ENCODE data around the gene HEATR5A.
"Not testable (repeated sequence)": the region's sequence is repeated elsewhere in the genome, so short reads cannot be mapped to it uniquely, and the experiment has no call there.

The HEATR5A gene

GRCh38 chr14:31387091-31387490 is 33.3 kb downstream of the HEATR5A start:
- no peak for DNase-seq

DNA sequence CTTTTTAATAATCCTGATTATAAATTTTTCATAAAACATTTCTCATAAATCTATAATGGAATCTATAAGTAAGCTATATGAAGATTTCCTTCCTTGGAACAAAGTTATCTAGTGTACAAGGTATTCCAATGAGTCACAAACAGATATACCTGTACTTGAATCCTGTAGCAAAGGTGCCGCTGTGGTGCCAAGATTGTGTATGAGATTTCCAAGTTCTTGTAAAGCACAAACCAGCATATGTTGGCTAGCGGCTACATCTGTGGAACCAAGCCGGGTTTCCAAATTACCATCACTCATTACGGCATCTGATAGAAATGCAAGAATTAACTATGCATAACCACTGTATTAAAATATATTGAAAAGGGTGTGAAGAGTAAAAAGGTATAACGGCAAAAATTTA is 34.1 kb downstream of the HEATR5A start:
- DNase-seq = no peak

GRCh38 chr14:31382221-31382620 is 38.1 kb downstream of the HEATR5A start:
- no peak for DNase-seq

DNA sequence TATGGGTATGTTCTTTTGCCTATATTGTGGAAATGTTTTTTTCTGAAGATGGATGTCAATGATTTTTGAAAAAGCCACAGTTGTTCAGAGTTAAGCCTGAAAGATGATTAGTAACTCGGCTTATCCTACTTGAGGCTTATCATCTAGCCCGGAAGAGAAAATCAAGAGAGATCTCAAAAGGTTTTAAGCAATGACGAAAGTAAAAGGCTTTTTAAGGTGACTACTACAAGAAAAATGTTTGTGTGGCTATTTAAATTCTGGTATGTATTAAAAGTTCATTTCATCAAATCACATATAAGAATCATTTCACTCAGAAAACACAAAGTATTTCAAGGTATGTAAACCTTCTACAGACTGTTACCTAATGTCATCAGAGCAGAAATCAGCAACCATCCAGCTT is 40.2 kb downstream of the HEATR5A start:
- DNase-seq = no peak

GRCh38 chr14:31379125-31379947 is 41.0 kb downstream of the HEATR5A start:
- not testable (repeated sequence) for DNase-seq

- no peak for DNase-seq
These were observed 42.9 kb downstream of the HEATR5A start for GRCh38 chr14:31377433-31377832.

DNA sequence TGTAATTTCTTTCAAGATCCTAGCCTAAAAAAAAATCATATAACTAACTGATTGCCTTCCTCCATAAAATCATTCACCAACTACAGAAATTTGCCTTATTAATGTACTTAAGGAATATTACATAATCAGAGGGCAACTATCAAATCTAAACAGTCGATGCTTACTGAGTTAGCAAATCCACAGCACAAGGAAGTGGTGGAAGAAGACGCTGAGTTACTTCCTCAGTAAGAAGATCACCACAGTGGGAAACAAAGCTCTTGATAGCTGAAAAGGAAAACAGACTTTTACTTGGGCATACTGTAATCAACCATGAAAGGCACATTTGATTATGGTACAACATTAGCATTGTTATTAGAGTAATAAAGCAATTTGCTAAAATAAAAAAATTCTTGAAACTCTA is 48.7 kb downstream of the HEATR5A start:
- no peak for DNase-seq

DNA sequence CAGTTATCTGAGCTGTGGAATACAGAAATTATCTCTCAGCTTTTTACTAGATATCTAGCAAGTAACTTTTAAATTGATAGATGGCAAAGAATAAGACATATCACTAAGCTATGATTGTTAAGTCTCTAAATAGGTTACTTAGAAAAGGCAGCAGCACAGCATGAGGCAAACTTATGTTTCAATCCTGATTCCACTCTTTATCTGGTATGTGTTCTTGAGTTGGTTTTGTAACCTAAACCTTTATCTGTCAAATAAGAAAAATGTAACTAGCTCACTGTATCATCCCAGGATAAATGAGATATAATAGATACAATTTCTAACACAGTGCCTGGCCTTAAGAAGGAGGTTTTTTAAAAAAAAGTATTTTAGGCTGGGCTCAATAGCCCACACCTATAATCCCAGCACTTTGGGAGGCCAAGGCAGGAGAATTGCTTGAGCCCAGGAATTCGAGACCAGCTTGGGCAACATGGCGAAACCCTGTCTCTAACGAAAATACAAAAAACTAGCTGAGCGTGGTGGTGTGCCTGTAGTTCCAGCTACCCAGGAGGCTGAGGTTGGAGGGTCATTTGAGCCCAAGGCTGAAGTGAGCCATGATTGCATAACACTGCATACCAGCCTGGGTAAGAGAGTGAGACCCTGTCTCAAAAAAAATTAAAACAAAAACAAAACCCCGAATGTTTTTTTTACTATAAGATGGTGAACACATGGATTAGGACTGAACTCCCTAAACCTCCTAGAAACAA is 56.8 kb downstream of the HEATR5A start:
- no peak for DNase-seq

DNA sequence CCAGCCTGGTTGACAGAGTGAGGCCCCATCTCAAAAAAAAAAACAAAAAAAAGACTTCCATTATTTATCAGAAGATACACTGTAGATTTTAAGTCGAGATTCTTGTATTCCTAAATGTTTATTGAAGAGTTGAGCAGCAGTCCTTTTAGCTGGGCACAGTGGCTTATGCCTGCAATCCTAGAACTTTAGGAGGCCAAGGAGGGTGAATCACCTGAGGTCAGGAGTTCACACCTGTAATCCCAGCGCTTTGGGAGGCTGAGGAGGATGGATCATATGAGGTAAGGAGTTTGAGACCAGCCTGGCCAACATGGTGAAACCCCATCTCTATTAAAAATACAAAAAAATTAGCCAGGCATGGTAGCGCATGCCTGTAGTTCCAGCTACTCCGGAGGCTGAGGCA is 57.6 kb downstream of the HEATR5A start:
- DNase-seq = no peak

DNA sequence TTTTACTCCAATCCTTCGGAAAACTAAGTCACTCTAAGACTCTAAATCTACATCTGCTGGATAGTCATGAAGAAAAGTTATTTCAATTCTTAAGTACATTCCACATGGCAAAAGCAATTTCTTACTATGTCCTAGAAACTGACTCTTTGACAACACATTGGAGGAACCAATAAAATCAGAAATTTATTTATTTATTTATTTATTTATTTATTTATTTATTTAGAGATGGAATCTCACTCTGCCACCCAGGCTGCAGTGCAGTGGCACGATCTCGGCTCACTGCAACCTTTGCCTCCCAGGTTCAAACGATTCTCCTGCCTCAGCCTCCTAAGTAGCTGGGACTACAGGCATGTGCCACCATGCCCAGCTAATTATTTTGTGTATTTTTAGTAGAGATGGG is 58.6 kb downstream of the HEATR5A start:
- not testable (repeated sequence) for DNase-seq

DNA sequence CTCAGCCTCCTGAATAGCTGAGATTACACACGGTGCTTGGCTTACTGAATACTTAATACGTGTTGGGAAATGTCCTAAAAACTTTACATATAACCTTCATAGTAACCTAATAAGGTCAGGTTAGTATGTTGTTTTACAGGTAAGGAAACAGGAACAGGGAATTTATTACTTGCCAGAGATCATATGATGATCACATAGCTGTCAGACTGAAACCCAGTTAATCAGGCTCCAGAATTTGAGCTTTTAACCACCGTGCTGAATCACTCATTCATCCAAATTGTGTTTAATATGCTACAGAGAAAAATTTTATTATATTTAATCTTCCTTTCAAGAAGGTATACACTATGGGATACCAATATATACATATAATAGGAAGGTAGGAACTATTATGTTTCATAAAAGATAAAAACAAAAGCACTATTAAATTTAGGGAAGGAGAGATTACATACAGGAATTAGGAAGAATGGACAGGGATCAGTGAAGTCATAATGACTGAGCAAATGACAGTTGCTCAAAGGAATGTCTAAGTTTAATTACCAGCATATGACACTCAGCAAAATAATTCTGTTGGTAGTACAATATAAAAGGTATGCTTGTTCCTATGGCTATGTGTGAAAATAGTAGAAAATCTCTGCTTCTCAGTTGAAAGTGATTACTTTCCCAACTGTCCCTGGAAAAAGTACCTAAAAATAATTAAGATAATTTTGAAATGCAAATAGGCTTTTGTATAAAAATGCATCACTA is 59.3 kb downstream of the HEATR5A start:
- DNase-seq = no peak

DNA sequence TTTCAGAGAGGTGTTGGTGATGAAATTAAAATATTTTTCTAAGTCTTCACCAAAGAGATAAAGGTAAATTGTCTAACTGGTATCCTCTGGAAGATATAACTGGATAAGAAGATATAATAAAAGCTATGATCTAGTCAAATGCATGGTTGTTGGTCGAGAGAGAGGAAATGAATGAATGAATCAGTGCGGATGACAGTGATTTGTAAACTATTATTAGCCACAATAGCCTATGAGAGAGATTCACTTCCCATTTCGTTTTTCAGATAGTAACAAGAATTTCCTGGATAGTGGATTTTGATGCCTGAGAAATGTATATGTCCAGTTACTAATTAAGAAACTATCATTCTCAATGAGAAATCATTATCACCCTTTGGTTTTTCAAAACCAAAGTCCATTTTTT is 63.1 kb downstream of the HEATR5A start:
- DNase-seq = no peak

DNA sequence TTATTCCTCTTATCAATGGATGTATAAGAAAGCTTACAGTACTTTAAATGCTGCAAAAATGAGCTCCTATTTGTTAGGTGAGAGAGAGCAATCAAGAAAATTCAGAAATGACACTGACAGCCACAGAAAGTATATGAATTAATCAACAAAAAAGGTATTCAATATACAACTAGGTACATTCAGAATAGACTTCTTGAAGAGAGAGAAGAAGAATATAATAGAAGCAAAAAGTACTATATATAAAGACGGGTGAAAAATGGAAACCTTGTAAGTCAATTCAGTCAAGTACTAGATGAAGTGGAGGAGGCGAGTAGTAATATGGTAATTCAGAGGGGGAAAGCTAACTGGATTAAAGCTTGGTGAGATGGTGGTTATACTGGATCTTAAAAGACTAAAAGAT is 74.3 kb downstream of the HEATR5A start:
- no peak for DNase-seq

- DNase-seq = no peak
These were observed 79.1 kb downstream of the HEATR5A start for GRCh38 chr14:31341280-31341679.

DNA sequence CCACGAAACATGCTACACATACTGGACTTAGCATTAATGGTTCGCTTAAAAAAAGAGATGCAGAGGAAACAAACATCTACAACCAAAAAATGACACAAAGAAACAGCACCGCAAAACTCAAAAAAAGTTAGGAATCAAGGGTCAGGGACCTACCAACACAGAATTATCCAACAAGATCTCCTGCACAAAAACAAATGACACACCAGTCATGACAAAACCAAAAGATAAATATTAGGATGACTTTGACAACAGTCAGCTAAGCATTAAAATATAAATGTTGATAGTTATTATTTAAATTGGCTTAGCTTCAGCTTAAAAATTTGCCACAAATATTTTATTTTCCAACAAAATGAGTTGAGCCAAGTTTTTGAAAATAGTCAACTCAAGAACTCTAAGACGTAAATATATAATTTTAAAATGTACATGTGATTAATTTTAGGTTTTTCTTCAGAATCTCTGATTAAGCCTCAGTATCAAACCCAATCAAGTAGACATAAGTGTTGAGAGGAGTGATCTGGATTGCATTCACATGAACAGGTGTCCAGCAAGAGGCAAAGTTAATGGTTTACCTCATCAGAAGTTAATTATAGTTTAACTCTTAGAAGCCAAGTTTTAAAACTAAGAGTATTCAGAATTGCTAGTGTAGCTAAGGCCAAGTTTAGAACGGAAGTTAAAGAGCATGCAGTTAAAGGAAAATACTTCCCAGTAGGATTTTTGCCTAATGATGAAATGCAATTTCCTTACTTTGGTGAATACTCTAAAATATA is 79.9 kb downstream of the HEATR5A start:
- no peak for DNase-seq

- no peak for DNase-seq
These were observed 80.6 kb downstream of the HEATR5A start for GRCh38 chr14:31339743-31340142.

GRCh38 chr14:31337331-31337730 is 83.0 kb downstream of the HEATR5A start:
- no peak for DNase-seq

DNA sequence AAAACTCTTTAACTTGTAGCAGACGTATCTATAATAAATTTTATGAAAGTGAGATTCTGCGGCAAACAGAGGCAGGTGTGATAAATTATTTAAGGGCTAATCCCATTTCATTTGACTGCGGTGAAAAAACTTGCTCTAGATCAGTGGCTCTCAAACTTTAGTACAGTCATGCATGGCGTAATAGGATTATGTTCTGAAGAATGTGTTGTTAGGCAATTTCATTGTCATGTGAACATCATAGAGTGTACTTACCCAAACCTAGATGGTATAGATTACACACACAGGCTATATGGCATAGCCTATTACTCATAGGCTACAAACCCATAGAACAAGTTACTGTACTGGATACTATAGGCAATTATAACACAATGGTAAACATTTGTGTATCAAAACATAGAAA is 83.7 kb downstream of the HEATR5A start:
- no peak for DNase-seq

- DNase-seq = not testable (repeated sequence)
These were observed 89.0 kb downstream of the HEATR5A start for GRCh38 chr14:31331395-31331794.

GRCh38 chr14:31329876-31330521 is 90.4 kb downstream of the HEATR5A start:
- not testable (repeated sequence) for DNase-seq

DNA sequence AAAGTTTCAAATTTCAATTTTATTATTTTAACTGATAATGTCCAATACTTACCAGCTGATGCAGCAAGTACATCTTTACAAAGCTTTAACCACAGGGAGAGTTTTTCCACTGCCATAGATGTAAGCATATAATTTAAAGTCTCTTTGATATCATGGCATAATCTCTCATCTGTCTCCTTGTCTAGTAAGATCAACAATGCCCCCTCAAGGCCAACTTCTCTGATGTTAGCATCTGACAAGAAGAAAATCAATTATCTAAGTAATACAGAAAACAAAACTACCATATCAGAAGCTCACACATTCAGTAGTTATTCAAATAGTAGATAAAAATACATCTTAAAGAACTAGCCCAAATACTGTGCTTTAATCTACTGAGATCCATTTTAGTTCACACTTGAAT is 94.2 kb downstream of the HEATR5A start:
- DNase-seq = no peak

GRCh38 chr14:31323419-31323818 is 96.9 kb downstream of the HEATR5A start:
- DNase-seq = no peak

Data from stimulated activated CD4-positive, alpha-beta T cell treated with anti-CD3 and anti-CD28 coated beads, Interleukin-15, amount 100 ng/mL, for 24 hours (primary cell).